Measurements from ENCODE around the gene ERMP1.

- TF ChIP-seq POLR2A (IDR thresholded peaks at IDR 0.05; ENCODE audit: extremely low read depth, insufficient read length) (no peak), MYC (IDR thresholded peaks at IDR 0.05; ENCODE audit: low read depth, low read length) (no peak)
- TF ChIP-seq, protein P1, sequence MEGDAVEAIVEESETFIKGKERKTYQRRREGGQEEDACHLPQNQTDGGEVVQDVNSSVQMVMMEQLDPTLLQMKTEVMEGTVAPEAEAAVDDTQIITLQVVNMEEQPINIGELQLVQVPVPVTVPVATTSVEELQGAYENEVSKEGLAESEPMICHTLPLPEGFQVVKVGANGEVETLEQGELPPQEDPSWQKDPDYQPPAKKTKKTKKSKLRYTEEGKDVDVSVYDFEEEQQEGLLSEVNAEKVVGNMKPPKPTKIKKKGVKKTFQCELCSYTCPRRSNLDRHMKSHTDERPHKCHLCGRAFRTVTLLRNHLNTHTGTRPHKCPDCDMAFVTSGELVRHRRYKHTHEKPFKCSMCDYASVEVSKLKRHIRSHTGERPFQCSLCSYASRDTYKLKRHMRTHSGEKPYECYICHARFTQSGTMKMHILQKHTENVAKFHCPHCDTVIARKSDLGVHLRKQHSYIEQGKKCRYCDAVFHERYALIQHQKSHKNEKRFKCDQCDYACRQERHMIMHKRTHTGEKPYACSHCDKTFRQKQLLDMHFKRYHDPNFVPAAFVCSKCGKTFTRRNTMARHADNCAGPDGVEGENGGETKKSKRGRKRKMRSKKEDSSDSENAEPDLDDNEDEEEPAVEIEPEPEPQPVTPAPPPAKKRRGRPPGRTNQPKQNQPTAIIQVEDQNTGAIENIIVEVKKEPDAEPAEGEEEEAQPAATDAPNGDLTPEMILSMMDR (IDR thresholded peaks at IDR 0.05; ENCODE audit: low read depth, low read length), result no peak
- TF ChIP-seq, protein P2, sequence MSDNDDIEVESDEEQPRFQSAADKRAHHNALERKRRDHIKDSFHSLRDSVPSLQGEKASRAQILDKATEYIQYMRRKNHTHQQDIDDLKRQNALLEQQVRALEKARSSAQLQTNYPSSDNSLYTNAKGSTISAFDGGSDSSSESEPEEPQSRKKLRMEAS (IDR thresholded peaks at IDR 0.05; ENCODE audit: low read depth, low read length), result no peak
Observed at GRCh38 chr9:5838884-5839571, 6.1 kb upstream of the ERMP1 start.
